HEK293 (cell line): ENCODE results near the gene THPO.
A peak's percentile ranks its signal among the peaks of the same experiment; 100 is the strongest.

Source experiments
- ATF2 ChIP-seq: fragments of 450-650 bp; formaldehyde crosslinking; IDR thresholded peaks from 2 replicates; pipeline ENCODE4 v1.5.1; 2016; ENCODE audit warnings: missing biosample characterization, missing genetic modification characterization, low read depth
- BCL6B ChIP-seq: fragments of 450-650 bp; formaldehyde crosslinking; IDR thresholded peaks from 2 replicates; pipeline ENCODE4 v1.5.1; 2017; ENCODE audit warnings: missing biosample characterization, missing genetic modification characterization
- ELK4 ChIP-seq: IDR thresholded peaks from 2 replicates; pipeline ENCODE4 v1.6.1; 2011; ENCODE audit warnings: mild to moderate bottlenecking, low read depth, low read length, borderline replicate concordance
- GFI1B ChIP-seq: fragments of 450-650 bp; formaldehyde crosslinking; IDR thresholded peaks from 2 replicates; pipeline ENCODE4 v1.5.1; 2016; ENCODE audit warnings: missing biosample characterization, missing genetic modification characterization
- GLIS1 ChIP-seq: fragments of 450-650 bp; formaldehyde crosslinking; IDR thresholded peaks from 2 replicates; pipeline ENCODE4 v1.5.1; 2016; ENCODE audit warnings: missing biosample characterization, missing genetic modification characterization
- HOXC10 ChIP-seq: sonication (generic); formaldehyde crosslinking; IDR thresholded peaks from 2 replicates; pipeline ENCODE4 v1.8.1; 2023; ENCODE audit warnings: mild to moderate bottlenecking, missing genetic modification reagents
- KLF1 ChIP-seq: fragments of 450-650 bp; formaldehyde crosslinking; IDR thresholded peaks from 2 replicates; pipeline ENCODE4 v1.5.1; 2016; ENCODE audit warnings: missing biosample characterization, missing genetic modification characterization
- MEIS1 ChIP-seq: sonication (generic); formaldehyde crosslinking; IDR thresholded peaks from 2 replicates; pipeline ENCODE4 v1.8.1; 2022; ENCODE audit warnings: missing genetic modification reagents, mild to moderate bottlenecking, borderline replicate concordance
- OVOL3 ChIP-seq: fragments of 450-650 bp; formaldehyde crosslinking; IDR thresholded peaks from 2 replicates; pipeline ENCODE4 v1.5.1; 2016; ENCODE audit warnings: missing biosample characterization, missing genetic modification characterization
- PRDM6 ChIP-seq: fragments of 450-650 bp; formaldehyde crosslinking; IDR thresholded peaks from 2 replicates; pipeline ENCODE4 v1.5.1; 2017; ENCODE audit warnings: missing biosample characterization, missing genetic modification characterization
- RBAK ChIP-seq: fragments of 450-650 bp; formaldehyde crosslinking; IDR thresholded peaks from 2 replicates; pipeline ENCODE4 v1.5.1; 2016; ENCODE audit warnings: missing biosample characterization, missing genetic modification characterization
- SETDB1 ChIP-seq: IDR thresholded peaks from one replicate; pipeline ENCODE4 v1.6.1; 2017; ENCODE audit warnings: mild to moderate bottlenecking, low read length, moderate library complexity, mixed read lengths; ENCODE audit not compliant: insufficient read length
- WT1 ChIP-seq: fragments of 450-650 bp; formaldehyde crosslinking; IDR thresholded peaks from 2 replicates; pipeline ENCODE4 v1.5.1; 2016; ENCODE audit warnings: missing biosample characterization, missing genetic modification characterization
- ZBTB1 ChIP-seq: fragments of 450-650 bp; formaldehyde crosslinking; IDR thresholded peaks from 2 replicates; pipeline ENCODE4 v1.5.1; 2016; ENCODE audit warnings: missing biosample characterization, missing genetic modification characterization
- ZBTB20 ChIP-seq: fragments of 450-650 bp; formaldehyde crosslinking; IDR thresholded peaks from 2 replicates; pipeline ENCODE4 v1.5.1; 2016; ENCODE audit warnings: missing biosample characterization, missing genetic modification characterization
- ZFP41 ChIP-seq: fragments of 450-650 bp; formaldehyde crosslinking; IDR thresholded peaks from 2 replicates; pipeline ENCODE4 v1.5.1; 2016; ENCODE audit warnings: missing biosample characterization, missing genetic modification characterization, borderline replicate concordance
- ZNF175 ChIP-seq: fragments of 450-650 bp; formaldehyde crosslinking; IDR thresholded peaks from 2 replicates; pipeline ENCODE4 v1.5.1; 2016; ENCODE audit warnings: missing biosample characterization, missing genetic modification characterization
- ZNF184 ChIP-seq: fragments of 450-650 bp; IDR thresholded peaks from 2 replicates; pipeline ENCODE4 v1.5.1; 2018; ENCODE audit warnings: missing biosample characterization, mild to moderate bottlenecking, missing genetic modification characterization
- ZNF223 ChIP-seq: fragments of 450-650 bp; formaldehyde crosslinking; IDR thresholded peaks from 2 replicates; pipeline ENCODE4 v1.5.1; 2016; ENCODE audit warnings: missing biosample characterization, missing genetic modification characterization
- ZNF23 ChIP-seq: fragments of 450-650 bp; formaldehyde crosslinking; IDR thresholded peaks from 2 replicates; pipeline ENCODE4 v1.5.1; 2016; ENCODE audit warnings: missing biosample characterization, missing genetic modification characterization, borderline replicate concordance
- ZNF239 ChIP-seq: fragments of 450-650 bp; formaldehyde crosslinking; IDR thresholded peaks from 2 replicates; pipeline ENCODE4 v1.5.1; 2016; ENCODE audit warnings: missing biosample characterization, missing genetic modification characterization
- ZNF37A ChIP-seq: fragments of 450-650 bp; IDR thresholded peaks from 2 replicates; pipeline ENCODE4 v1.5.1; 2018; ENCODE audit warnings: missing biosample characterization, missing genetic modification characterization
- ZNF580 ChIP-seq: fragments of 450-650 bp; formaldehyde crosslinking; IDR thresholded peaks from 2 replicates; pipeline ENCODE4 v1.5.1; 2016; ENCODE audit warnings: missing biosample characterization, missing genetic modification characterization
- ZNF585B ChIP-seq: fragments of 450-650 bp; formaldehyde crosslinking; IDR thresholded peaks from 2 replicates; pipeline ENCODE4 v1.5.1; 2016; ENCODE audit warnings: missing biosample characterization, missing genetic modification characterization
- ZNF645 ChIP-seq: fragments of 450-650 bp; formaldehyde crosslinking; IDR thresholded peaks from 2 replicates; pipeline ENCODE4; 2016; ENCODE audit warnings: missing biosample characterization, missing genetic modification characterization
- ZNF670 ChIP-seq: fragments of 450-650 bp; formaldehyde crosslinking; IDR thresholded peaks from 2 replicates; pipeline ENCODE4 v1.5.1; 2016; ENCODE audit warnings: missing biosample characterization, missing genetic modification characterization, low read depth
- ZNF677 ChIP-seq: fragments of 450-650 bp; IDR thresholded peaks from 2 replicates; pipeline ENCODE4 v1.5.0; 2018; ENCODE audit warnings: missing biosample characterization, mild to moderate bottlenecking, missing genetic modification characterization, moderate library complexity
- ZNF692 ChIP-seq: fragments of 450-650 bp; formaldehyde crosslinking; IDR thresholded peaks from 2 replicates; pipeline ENCODE4 v1.5.1; 2016; ENCODE audit warnings: missing biosample characterization, missing genetic modification characterization
- ZNF707 ChIP-seq: fragments of 450-650 bp; formaldehyde crosslinking; IDR thresholded peaks from 2 replicates; pipeline ENCODE4 v1.5.1; 2016; ENCODE audit warnings: missing biosample characterization, missing genetic modification characterization
- ZNF768 ChIP-seq: fragments of 450-650 bp; formaldehyde crosslinking; IDR thresholded peaks from 2 replicates; pipeline ENCODE4 v1.5.1; 2018; ENCODE audit warnings: missing biosample characterization, mild to moderate bottlenecking, missing genetic modification characterization
- ZNF791 ChIP-seq: fragments of 450-650 bp; formaldehyde crosslinking; IDR thresholded peaks from 2 replicates; pipeline ENCODE4 v1.5.1; 2016; ENCODE audit warnings: missing biosample characterization, missing genetic modification characterization
- ZNF792 ChIP-seq: fragments of 450-650 bp; formaldehyde crosslinking; IDR thresholded peaks from 2 replicates; pipeline ENCODE4 v1.5.1; 2016; ENCODE audit warnings: missing biosample characterization, missing genetic modification characterization
- ZSCAN16 ChIP-seq: fragments of 450-650 bp; formaldehyde crosslinking; IDR thresholded peaks from 2 replicates; pipeline ENCODE4 v1.5.1; 2016; ENCODE audit warnings: missing biosample characterization, missing genetic modification characterization

Gene THPO

GRCh38 chr3:184345317-184346144, 32.5 kb downstream of the THPO start (continued):
- TF ChIP-seq BCL6B (tag by site-specific recombination) (no peak), ZNF670 (tag by site-specific recombination) (no peak), ZNF585B (tag by site-specific recombination) (no peak), ZNF184 (tag by site-specific recombination) (no peak), ZSCAN16 (tag by site-specific recombination) (no peak), ZNF692 (no peak), ZNF175 (tag by site-specific recombination) (no peak), RBAK (tag by site-specific recombination) (no peak), ATF2 (tag by site-specific recombination) (no peak), SETDB1 (no peak), ZNF768 (tag by site-specific recombination) (no peak), WT1 (0 out of 2 replicates have a peak, but pooled peaks have one; percentile 31), ZNF37A (tag by site-specific recombination) (no peak), ZFP41 (tag by site-specific recombination) (no peak), ZNF23 (tag by site-specific recombination) (no peak), ZNF645 (tag by site-specific recombination) (no peak), ZBTB20 (tag by site-specific recombination) (no peak), ZBTB1 (tag by site-specific recombination) (no peak), OVOL3 (tag by site-specific recombination) (no peak), KLF1 (tag by site-specific recombination) (peak; percentile 59), PRDM6 (tag by site-specific recombination) (0 out of 2 replicates have a peak, but pooled peaks have one; percentile 36), ZNF239 (tag by site-specific recombination) (no peak), ZNF223 (no peak), ZNF792 (tag by site-specific recombination) (no peak), HOXC10 (no peak), MEIS1 (CRISPR knock-in tag) (no peak), GLIS1 (tag by site-specific recombination) (peak; percentile 23; the same call in 1 of the 2 replicates), ZNF707 (tag by site-specific recombination) (no peak), ZNF791 (tag by site-specific recombination) (no peak), GFI1B (tag by site-specific recombination) (no peak), ELK4 (no peak), ZNF580 (tag by site-specific recombination) (no peak), ZNF677 (no peak)
